Stimulated activated CD8-positive, alpha-beta memory T cell treated with anti-CD3 and anti-CD28 coated beads, Interleukin-4, amount 100 ng/mL, for 4 hours (primary cell): ENCODE measurements around the gene LANCL1.
"Not testable (repeated sequence)": the region's sequence is repeated elsewhere in the genome, so short reads cannot be mapped to it uniquely, and the experiment has no call there.

ENCODE experiments used
- DNase-seq, 2 donors: peaks; one replicate each; pipeline ENCODE4 v3.0.0-alpha.2; 2020; ENCODE audit warnings: low read depth in 2 of 2, low spot score in 1 of 2

LANCL1 gene

DNA sequence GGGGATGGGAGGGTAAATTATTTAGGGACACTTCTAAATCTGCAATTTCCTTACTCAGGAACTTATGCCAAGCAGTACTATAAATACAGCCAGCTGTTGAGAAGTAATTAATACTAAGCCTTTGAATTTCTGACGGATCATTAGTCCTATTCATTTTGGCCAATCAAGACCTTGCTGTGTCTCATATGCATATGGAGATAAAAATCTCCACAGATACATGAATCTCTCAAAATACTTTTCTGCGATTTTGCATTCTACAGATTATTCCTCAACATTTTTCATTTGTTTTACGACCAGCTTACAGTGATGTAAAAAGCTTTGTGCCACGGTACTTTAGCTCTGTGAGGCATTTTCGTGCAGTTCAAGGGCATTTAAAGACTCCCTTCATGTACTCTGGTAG is 16.7 kb downstream of the LANCL1 start:
- no peak for DNase-seq

DNA sequence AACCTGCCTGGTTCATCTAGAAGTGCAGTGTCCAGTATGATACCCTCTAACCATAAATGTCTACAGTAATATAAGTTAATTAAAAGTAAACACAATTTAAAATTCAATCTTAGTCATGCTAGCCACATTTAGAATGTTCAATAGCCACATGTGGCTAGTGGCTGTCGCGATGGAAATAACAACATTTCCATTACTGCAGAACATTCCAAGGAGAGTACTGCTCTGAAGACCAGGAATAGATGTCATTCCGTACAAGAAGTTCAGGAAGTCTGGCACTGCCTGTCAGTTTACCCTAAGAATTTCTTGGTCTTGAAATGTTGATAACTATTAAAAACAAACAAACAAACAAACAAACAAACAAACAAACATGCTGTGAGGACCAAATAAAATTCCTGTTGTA is 17.2 kb downstream of the LANCL1 start:
- DNase-seq: no peak

- no peak for DNase-seq
Measured at GRCh38 chr2:210458395-210458794, 18.2 kb downstream of the LANCL1 start.

GRCh38 chr2:210456571-210456970 is 20.0 kb downstream of the LANCL1 start:
- DNase-seq: no peak

DNA sequence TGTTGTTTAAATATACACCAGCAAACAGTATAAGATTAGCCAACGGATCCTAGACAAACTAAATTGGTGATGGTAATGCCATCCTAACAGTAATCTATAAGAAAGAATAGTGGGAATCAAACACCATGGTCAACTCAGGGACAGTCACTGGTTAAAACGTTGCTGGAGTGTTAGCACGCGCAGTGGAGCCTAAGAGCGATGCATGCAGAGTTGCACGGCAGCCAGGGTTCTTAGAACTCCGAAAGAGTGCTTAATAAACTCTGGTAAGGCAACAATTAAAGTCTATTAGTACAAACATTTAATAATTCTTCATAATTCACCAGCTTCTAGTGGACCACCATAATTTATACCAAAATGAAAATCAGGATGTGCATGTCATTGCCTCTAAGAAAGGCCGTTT is 22.2 kb downstream of the LANCL1 start:
- DNase-seq: no peak

- DNase-seq: no peak
Measured at GRCh38 chr2:210452194-210452593, 24.4 kb downstream of the LANCL1 start.

DNA sequence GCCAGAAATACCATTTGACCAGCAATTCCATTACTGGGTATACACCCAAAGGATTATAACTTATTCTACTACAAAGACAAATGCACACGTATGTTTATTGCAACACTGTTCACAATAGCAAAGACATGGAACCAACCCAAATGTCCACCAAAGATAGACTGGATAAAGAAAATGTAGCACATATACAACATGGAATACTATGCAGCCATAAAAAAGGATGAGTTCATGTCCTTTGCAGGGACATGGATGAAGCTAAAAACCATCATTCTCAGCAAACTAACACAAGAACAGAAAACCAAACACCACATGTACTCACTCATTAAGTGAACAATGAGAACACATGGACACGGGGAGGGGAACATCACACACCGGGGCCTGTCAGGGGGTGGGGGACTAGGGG is 25.6 kb downstream of the LANCL1 start:
- DNase-seq: not testable (repeated sequence)

- no peak for DNase-seq
Measured at GRCh38 chr2:210445732-210446131, 30.8 kb downstream of the LANCL1 start.

DNA sequence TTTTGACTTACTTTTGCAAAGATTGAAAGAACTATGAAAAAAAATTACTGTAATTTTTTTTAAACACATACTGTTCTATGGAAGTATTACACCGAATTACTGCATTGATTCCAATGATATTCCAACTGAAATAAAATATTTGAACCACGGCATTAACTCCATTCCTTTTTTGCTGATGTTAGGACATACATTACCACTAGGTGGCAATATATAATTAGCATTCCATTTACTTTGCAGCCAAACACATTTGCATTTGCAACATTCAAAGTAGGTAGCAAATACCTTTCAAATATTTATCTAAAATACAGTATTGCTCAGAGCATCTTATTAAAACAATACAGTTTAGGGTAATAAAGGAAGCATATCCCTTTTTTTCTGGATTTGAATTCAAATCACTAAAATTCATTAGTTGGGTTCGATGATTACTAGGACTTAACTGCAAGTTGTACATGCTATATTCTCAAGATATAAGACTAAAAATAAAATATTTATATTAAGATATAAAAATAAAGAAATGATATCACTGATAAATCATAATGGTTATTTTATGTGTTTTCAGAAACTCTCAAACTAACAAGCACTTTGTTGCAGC is 31.3 kb downstream of the LANCL1 start:
- no peak for DNase-seq

DNA sequence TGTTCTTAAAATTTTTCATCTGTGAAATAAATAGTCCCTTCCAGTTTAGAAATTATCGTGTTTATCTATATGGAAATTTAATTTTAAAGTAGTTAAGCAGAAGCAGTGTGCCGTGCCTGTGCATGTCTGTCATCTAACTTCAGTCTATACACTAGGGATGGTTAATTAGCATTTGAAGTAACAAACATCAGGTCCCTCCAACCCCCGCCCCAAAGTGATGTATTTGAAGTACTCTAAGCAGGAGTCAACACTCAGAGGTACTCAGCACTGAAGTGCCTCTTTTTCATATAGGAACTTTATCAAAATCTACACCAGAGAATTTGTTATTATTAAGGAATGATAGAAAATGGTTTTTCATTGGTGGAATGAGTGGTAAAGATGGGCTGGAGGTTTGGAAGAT is 33.0 kb downstream of the LANCL1 start:
- DNase-seq: no peak

DNA sequence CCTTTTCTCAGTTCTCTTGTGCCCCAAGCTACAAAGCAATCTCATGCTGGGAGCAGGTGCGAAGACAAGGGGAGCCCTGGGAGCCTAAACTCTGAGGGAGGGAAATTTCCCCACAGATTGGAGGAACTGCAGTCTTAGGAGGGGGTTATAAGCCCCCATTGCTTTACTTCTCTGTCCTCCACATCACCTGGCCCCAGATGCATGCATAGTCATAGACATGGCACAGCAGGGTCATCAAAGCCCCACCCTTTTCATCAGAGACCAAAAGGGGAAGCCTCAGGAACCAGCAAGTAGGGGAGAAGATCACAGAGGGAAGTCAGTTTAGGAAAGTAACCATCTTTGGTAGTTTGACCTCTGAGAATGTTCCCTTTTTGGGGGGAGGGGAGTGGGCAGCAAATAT is 33.7 kb downstream of the LANCL1 start:
- DNase-seq: no peak

DNA sequence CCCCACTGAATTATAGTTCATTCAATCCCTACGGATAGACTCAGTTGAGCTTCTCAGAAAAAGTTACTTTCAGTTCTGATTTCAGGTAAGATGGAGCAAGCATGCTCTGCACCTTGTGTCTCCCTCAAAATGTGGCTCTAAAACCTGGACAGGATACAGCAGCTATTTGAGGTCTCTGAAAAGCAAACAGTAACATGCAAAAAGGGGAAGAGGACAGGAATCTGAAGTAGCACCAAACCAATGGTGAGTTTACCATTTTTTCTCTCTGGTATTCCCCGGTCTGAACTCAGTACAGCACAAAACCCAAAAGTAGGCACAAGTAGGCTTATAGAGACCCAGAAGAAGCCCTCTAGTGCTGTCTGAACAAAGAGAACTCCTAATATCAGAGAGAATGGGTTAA is 34.1 kb downstream of the LANCL1 start:
- DNase-seq: no peak

GRCh38 chr2:210440206-210440605 is 36.4 kb downstream of the LANCL1 start:
- DNase-seq: no peak

- no peak for DNase-seq
Measured at GRCh38 chr2:210435439-210435838, 41.1 kb downstream of the LANCL1 start.

DNA sequence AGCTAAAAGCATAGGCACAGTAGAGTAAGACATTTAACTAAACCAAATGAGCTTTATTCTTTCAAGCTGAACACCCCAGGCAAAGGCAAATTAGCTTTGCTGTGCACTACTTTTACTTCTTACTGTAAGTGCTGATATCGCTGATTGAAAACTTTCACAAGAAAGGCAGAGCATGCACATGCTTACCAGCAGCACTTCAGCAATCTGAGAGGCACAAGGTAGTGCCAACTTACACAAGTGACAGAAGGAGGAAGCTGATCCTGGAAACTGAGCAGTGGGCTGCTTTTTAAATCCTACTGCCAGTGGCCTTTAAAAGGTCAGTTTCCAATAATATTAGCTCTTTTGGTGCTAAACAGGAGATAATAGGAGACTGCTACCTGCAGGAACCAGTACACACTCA is 43.9 kb downstream of the LANCL1 start:
- no peak for DNase-seq

DNA sequence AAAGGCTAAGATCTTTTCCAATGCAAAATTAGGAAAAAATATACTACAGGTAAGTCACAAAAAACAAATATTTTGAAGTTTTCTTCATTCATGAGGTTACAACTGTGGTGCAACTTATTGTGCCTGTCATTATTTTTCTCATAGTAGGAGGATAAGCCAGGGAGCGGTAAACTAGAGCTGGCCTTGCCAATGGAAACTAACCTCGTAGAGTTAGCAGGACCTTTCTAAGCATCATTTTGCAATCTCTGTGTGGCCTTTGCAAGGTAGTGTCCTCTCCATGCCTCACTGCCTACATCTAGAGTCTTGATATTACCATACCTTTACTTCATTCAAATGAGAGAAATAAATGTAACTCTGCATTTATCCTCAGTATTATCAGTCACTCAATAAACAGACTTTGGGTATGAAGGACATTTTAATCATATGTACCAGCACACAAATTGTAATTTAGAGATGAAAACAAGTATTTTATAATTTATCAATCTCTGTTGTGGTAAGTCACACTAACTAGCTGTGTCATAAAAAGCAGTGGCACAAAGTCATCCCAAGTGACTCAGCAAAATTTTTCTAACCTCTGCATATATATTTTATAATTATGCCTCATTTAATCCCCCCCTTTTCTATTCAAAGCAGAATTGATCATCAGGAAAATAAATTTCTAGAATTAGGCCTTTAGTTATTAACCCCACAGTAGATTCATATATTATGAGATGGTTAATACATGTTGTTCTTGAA is 47.0 kb downstream of the LANCL1 start:
- DNase-seq: no peak

DNA sequence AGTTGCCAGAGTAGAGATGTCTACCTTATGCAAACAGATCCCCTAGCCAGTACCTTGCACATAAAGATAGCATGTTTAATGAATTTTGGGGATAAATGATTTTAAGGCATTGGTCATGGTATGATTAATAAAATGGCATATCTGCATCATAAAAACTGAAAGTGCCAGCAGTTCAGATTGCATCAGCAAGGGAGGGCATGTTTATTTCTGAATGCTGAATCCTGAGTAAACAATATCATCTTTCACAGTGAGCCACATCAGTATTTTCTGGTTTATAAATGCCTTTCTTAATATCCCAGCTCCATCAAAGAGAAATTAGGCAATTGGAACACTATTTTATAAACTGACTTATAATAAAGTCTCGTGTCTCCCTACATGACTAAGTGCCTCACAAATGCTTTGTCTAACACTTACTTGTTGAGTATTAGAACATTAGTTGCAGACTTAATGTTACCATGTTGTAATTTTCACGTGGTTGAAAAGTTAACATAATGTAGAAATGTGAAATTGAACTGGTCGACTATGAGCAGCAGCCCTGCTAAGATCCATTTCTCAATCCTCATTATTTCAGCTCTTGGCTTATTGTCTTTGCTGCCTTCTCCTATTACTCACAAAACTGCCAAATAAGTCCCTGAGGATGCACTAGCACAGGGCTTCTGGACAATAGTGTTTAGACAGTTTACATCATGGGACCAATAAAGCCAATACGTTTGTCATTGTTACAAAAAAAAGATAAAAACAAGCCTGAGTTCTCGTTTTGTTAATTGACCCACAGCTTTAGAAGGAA is 48.0 kb downstream of the LANCL1 start:
- DNase-seq: no peak

- not testable (repeated sequence) for DNase-seq
Measured at GRCh38 chr2:210427309-210427708, 49.2 kb downstream of the LANCL1 start.

DNA sequence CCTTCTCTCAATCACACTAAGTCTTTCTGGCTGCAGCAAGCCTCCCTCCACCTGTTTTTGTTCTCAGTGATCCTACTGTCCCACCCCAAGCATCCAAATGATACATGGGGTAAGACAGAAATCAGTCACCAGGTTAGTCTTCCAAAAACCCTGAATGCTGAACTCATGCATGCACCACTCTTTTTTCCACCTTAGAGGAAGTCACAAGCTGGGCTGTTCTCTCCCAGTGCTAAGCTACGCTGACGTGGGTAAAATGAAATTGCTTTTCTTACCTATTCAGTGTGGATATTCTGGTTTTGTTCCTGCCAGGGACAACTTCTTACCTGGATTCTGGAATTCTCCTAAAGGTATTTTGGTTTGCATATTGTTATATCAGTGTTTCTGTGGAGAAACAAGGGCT is 54.2 kb downstream of the LANCL1 start:
- no peak for DNase-seq

- DNase-seq: no peak
Measured at GRCh38 chr2:210421916-210422315, 54.6 kb downstream of the LANCL1 start.

- no peak for DNase-seq
Measured at GRCh38 chr2:210412660-210413059, 63.9 kb downstream of the LANCL1 start.

DNA sequence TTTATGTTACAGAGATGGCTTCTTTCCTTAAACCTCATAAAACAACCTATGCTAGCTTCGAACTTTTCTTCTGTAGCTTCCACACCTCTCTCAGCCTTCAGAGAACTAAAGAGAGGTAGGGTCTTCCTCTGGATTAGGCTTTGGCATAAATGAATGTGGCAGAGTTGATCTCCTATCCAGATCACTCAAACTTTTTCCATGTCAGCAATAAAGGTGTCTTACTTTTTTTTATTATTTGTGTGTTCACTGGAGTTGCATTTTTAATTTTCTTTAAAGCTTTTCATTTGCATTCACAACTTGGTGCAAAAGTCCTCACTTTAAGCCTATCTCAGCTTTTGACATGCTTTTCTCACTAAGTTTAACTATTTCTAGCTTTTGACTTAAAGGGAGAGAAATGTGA is 66.0 kb downstream of the LANCL1 start:
- DNase-seq: no peak
